GM12872 (cell line): ENCODE measurements around the gene PAQR8.

ENCODE experiments used
- TF ChIP-seq, protein P1 (sequence below): IDR thresholded peaks from 3 replicates; pipeline ENCODE4 v1.5.1; 2011; ENCODE audit warnings: low read depth, mild to moderate bottlenecking, low read length, moderate library complexity; ENCODE audit not compliant: insufficient read depth

PAQR8 gene

DNA sequence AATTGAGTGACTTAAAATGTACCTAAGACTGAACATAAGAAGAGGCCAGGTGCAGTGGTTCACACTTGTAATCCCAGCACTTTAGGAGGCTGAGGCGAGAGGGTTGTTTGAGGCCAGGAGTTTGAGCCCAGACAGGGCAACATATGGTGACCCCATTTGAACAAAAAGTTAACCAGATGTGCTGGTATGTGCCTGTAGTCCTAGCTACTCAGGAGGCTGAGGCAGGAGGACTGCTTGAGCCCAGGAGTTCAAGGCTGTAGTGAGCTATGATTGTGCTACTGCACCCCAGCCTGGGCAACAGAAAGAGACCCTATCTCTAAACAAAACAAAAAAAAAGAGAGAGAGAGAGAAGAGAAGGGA lies 10.1 kb upstream of the PAQR8 start:
- TF ChIP-seq, protein P1, sequence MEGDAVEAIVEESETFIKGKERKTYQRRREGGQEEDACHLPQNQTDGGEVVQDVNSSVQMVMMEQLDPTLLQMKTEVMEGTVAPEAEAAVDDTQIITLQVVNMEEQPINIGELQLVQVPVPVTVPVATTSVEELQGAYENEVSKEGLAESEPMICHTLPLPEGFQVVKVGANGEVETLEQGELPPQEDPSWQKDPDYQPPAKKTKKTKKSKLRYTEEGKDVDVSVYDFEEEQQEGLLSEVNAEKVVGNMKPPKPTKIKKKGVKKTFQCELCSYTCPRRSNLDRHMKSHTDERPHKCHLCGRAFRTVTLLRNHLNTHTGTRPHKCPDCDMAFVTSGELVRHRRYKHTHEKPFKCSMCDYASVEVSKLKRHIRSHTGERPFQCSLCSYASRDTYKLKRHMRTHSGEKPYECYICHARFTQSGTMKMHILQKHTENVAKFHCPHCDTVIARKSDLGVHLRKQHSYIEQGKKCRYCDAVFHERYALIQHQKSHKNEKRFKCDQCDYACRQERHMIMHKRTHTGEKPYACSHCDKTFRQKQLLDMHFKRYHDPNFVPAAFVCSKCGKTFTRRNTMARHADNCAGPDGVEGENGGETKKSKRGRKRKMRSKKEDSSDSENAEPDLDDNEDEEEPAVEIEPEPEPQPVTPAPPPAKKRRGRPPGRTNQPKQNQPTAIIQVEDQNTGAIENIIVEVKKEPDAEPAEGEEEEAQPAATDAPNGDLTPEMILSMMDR = no peak

DNA sequence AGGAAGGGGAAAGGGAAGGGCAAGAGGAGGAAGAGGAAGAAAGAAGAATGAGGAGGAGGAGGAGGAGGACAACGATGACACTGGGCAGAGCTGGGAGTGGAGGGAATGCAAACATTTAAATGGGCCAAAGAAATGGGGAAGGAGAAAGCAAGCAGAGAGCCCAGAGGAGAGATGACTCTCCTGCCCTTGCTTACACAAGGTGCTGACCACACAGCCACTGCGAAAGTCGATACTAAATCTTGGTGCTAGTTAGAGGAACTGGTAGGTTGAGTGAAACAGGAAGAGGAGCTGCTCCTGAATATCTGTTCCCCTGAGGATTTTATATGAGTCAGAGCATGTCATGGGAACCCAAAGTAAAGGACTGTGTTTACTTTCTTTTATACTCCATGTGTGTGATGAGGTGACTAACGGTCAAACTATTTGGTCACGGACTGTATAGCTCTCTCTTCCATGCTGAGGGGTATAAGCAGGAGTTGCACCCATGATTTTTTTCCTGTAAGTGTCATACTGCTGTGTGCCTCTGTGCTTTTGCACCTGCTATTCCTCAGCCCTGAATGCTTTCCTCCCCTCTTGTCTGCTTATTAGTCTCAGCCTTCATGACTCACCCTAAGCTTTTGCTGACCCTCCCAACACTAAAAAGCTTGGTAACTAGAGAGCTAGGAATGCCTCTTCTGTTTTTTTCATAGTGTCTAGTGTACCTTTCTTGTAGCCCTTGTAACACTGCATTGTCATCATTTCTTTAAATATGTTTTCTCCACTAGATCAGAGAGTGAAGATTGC lies 9.5 kb upstream of the PAQR8 start:
- TF ChIP-seq, protein P1 = no peak

DNA sequence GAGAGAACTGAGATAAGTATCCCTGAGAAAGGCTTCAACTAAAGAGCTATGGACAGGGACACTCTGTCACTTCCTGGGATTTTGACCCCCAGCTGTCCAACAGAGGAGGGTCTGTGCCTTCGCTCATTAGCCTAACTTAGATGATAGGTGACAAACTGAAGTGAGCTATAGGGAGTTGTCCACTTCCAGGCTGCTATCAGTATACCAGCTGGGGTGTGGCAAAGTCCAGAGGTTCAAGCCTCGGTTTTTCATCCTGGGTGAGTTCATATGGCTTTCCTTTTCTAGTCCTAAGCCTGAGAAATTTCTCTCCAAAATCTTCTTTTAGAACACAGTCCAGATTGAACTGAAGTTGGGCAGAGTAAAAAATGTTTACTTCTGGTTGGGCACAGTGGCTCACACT lies 5.9 kb upstream of the PAQR8 start:
- TF ChIP-seq, protein P1 = no peak

DNA sequence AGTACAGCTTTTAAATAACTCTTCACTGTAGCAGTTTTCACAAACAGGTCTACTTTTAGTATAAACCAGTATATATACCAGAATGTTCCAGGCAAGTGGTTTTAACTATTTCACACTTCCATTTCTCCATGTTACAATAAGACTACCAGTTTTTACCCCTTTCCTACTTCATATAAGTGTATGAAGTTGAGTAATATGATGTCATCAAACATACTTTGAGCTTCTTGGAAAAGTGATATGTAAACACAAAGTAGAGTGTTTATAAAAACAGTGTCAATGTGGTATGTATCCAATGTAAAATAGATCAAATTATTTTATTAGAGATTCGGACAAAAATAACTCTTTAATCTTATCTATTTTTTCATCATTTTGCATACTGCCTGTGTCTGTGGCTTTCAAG lies 2.5 kb upstream of the PAQR8 start:
- TF ChIP-seq, protein P1 = no peak

DNA sequence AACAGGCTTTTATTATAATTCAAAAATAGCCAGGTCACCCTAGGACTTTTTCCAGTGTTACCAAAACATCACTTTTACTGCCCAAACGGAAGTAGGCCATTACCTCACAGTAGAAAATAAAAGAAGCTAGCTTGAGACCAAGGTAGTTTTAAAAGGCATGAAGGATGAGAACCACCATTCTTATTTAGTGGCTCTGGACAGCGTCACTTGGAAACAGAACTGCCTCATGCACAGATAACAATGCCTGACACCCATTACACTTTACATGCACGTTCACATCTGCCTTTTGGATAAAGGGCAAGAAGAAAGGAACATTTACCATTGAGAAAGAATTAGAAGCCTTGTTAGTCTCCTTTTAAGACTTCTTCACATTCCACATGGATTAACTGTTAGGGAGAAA lies 1.9 kb upstream of the PAQR8 start:
- TF ChIP-seq, protein P1 = no peak

DNA sequence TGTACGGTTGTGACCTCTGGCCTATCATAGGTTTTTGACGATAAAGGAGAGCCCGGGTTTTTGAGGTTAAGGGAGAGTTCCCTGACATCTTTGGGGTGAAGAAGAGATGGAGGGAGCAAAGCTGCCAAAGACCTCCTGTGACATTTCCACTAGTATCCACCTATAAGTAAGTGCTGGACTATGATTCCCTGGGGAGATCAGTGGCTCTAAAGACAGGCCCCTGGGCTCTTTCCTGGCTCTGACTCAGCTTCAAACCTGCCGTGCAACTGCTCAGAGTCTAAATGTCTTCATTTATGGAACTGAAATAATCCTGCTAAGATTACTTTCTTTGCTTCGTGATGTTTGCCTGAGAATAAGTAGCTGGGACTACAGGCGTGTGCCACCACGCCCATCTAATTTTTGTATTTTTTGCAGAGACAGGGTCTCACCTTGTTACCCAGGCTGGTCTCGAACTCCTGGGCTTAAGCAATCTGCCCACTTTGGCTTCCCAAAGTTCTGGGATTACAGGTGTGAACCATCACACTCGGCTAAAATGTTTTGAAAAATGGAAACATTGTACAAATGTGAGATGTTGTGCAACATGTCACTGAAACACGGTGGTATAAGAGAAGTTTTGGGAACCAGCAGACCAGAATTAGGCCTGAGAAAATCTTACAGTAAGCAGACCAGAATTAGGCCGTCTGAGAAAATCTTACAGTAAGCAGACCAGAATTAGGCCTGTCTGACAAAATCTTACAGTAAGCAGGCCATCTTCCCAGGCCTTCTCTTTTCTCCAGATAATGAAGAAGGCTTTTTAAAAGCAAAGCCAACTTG lies 1.1 kb upstream of the PAQR8 start:
- TF ChIP-seq, protein P1 = no peak

DNA sequence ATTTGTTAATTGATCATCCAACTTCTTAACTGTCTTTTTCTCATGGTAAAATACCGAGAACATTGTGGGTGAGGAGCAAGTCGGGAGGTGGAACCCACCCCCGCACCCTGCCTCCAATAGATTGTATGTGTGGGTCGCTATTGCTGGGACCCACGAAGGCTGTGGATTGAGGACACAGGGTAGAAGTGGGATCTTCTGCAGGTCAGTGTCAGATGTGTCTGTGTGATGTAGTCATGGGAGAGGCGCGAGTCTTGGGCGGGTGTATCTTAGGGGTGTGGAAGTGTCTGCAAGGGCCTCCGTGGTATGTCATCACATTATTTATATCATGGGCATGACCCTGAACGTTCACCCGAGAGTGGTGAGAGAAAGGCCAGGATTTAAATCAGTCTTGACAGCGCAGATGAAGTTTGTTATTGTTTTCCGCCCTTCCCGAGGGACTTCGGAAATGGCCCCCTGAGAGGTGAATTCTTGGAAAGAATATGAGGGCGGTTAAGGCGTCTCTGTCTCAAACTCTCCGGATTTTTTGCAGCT lies 472 bp upstream of the PAQR8 start:
- TF ChIP-seq, protein P1 = no peak
